CD4-positive, alpha-beta T cell treated with Interleukin-17A for 4 hours (primary cell): ENCODE results near the gene GLTP.
A peak's percentile ranks its signal among the peaks of the same experiment; 100 is the strongest.
"Not testable (repeated sequence)": the region's sequence is repeated elsewhere in the genome, so short reads cannot be mapped to it uniquely, and the experiment has no call there.

Source experiments
- DNase-seq: peaks from one replicate; pipeline ENCODE4 v3.0.0-alpha.2; 2020; ENCODE audit warnings: mixed read lengths

Gene GLTP

DNA sequence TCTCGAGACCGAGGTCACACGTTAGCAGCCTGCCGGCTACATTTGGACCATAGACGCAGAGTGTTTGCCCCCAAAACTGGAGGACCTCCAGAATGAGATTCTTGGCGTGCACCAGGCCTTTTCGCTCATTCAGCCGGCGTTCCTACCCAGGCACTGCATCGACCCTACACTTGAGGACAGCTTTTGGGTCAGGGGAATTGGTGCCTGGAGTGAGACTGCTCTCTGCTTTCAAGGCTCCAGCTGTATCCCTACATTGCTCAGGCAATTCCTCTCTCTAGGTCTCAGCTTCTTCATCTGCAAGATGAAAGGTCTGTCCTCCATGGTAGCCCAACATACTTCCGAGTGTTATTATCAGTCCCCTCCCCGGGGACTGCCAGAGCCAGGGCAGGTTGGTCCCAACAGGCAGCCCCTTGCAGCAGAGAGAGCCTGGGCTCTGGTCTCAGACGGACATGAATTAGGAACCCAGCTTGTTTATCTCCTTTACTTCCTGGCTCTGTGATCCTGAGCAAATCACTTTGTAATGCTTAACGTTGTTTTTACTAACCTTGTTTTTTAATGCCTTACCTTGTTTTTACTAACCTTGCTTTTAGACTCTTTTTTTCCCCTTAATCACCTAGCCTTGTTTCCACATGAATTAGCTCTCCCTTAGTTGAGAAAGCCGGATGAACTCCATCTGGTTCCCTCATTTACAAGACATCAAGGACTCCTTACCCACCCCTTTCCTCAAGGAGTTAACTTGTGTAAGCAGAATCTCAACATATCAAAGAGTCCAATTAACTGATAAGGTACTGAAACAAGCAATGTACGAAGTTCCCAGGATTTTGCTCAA, 20.6 kb upstream of the GLTP start:
- no peak for DNase-seq

DNA sequence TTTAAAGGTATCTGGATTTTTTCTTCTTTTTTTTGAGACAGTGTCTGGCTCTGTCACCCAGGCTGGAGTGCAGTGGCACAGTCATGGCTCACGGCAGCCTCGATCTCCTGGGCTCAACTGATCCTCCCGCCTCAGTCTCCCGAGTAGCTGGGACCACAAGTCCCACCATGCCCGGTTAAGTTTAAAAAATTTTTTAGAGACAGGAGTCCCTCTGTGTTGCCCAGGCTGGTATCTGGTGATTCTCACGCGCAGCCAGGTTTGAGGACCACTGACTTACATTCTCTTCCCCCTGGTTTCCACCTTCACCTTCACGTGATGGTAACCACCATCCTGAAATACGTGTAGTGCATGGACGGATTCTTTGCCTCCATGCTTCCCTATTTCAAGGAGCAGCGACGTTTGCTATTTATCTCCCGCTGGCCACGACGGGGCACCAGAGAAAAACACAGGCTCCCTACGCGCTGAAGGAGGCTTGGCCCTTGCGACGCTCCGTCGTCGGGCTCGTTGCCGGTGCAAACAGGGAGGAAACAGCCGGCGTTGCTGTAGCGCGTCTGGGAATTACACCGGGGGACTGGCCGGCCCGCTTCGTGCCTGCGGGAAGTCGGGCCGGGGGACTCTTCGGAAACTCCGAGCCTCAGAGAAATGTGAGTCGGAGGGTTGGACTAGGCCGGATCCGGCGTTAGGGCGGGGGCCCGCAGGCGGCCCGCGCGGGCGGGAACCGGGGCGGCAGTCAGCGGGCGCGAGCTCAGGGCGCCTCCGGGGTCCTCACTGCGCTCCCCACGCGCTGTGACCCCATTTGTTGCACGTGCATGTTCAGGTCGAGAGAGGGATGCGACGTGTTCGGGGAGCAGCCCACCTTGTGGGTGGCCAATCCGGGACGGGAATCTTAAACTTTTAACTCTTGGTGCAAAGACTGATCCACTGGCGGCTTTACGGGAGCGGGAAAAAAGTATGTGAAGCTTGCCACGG, 19.7 kb upstream of the GLTP start, which contains the start of gene TCHP:
Gene TCHP (plus strand): TSS at position 492 of the 969 bp plus-strand sequence. CDS start 2,753 bp downstream, outside the sequence.
- DNase-seq, result peak; percentile 84

DNA sequence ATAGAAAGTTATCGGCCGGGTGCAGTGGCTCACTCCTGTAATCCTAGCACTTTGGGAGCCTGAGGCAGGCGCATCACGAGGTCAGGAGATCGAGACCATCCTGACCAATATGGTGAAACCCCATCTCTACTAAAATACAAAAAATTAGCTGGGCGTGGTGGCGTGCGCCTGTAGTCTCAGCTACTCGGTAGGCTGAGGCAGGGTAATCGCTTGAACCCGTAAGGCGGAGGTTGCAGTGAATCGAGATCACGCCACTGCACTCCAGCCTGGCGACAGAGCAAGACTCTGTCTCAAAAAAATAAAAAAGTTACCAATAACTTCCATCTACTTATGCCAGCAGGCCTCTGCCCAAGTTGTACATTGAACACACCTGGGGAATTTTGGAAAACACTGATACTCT, 19.0 kb upstream of the GLTP start:
- DNase-seq, result not testable (repeated sequence)

DNA sequence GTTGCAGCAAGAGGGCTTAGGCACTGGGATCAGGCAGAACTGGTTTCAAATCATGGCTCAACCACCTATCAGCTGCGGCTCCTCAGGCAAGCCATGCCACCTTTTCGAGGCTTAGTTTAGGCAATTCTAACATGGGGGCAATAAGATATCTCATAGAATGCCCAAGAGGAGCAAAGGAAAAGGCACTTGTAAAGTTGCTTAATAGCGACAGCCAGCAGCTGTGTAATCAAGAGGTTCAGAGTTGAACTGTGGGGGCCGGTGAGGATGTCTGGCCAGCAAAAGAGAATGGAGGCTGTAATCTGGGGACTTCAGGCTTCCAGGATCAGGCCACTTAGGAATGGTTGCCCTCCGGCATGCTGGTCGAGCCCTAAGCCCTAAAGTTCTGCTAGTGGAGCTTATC, 16.7 kb upstream of the GLTP start:
- DNase-seq, result no peak

DNA sequence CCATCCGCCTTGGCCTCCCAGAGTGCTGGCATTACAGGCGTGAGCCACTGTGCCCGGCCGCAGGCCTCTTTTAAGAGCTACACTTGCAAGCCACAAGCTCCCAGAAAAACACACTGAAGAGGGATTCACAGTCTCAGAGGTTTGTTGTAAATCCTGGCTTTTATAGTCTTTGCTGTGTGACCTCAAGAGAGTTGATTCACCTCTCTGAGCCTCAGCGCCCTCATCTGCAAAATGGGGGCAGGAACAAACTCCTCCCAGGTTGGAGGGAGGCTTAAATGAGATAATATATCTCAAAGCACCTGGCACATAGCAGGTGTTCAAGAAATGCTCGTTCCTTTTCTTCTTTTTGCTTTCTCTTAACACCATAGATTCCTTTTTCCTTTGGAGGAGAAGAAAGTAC, 15.8 kb upstream of the GLTP start:
- no peak for DNase-seq

DNA sequence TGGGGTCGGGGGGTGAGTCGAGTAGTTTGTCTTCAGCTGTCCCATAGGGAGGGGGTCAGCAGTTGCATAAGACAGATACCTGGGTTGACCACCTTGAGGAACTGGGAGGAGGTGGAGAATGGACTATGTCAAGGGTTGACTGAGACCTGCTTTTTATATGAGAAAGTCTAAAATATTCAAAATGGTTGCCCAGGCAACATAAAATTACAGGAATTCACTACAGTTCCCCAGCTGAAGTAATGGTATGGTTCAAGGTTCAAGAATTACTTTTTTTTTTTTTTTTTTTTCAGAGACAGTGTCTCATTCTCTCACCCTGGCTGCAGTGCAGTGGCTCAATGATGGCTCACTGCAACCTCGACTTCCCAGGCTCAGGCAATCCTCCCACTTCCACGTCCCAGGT, 14.6 kb upstream of the GLTP start:
- no peak for DNase-seq

DNA sequence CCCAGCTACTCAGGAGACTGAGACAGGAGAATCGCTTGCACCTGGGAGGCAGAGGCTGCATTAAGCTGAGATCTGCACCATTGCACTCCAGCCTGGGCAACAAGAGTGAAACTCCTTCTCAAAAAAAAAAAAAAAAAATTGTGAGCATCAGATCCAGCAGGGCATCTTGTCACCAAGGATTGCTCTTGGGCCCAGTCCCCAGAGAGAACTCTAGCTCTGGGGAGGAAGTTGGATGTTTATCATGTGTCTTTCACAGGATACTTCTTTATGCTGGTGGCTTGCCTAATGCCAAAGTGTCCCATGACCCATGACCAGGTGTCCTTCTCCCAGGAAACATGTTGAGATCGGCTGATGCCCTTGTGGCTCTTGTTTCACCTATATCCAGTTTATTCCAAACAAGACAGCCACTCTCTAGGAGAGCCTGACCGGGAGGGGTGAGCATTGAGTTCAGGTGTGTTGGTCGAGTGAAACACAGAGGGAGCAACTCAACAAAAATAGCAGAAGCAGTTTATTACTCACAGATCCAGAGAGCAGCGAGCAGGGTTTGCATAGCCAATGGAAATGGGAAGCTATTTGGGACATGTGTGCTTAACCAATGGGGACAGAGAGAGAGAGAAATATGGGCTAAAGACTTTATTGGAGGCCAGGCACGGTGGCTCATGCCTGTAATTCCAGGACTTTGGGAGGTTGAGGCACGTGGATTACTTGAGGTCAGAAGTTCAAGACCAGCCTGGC, 13.1 kb upstream of the GLTP start:
- no peak for DNase-seq

DNA sequence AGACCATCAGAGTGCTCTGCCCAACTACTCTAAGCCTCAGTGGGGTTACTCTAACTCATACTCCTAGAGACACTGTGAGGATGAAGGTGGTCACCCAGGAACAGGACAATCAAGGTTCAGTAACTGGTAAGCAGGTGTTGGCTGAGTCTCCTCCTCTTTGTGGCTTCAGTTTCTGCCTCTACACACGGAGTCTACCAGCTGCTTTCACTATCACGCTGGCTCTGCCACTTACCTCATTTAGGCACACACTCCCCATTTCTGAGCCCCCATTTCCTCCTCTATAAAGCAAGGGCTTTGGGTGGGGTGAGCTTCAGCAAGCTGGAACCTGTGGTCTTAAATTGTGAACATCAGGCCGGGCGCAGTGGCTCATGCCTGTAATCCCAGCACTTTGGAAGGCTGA, 12.4 kb upstream of the GLTP start:
- no peak for DNase-seq

DNA sequence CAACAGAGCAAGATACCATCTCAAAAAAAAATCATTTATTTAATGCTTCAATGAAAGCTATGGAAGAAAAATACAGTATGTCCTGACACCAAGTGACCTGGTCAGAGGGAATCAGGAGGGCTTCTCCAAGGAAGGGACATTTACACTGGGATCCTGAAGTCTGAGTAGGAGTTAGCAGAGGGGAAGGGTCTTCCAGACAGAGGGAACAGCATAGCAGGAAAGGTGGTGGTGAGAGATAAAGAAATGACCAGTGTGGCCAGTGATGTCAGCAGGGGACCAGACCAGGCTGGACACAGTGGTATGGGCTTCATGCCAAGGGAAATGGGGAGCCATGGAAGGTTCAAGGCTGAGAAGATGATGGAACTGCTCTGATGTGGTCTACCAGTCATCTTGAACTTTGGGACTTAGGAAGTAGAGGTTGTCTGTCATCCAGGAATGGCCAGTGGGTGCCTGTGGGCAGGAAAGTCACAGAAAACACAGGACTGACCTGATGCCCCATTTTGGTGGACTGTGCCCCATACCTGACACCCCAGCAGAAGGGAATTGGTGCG, 11.9 kb upstream of the GLTP start:
- DNase-seq, result no peak

DNA sequence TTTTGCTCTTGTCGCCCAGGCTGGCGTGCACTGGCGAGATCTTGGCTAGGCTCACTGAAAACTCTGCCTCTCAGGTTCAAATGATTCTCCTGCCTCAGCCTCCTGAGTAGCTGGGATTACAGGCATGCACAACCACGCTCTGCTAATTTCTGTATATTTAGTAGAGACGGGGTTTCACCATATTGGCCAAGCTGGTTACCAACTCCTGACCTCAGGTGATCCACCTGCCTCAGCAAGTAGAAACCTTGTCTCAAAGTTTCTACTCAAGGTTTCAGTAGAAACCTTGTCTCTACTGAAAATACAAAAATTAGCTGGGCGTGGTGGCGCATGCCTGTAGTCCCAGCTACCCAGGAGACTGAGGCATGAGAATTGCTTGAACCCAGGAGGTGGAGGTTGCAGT, 11.4 kb upstream of the GLTP start:
- DNase-seq, result not testable (repeated sequence)

DNA sequence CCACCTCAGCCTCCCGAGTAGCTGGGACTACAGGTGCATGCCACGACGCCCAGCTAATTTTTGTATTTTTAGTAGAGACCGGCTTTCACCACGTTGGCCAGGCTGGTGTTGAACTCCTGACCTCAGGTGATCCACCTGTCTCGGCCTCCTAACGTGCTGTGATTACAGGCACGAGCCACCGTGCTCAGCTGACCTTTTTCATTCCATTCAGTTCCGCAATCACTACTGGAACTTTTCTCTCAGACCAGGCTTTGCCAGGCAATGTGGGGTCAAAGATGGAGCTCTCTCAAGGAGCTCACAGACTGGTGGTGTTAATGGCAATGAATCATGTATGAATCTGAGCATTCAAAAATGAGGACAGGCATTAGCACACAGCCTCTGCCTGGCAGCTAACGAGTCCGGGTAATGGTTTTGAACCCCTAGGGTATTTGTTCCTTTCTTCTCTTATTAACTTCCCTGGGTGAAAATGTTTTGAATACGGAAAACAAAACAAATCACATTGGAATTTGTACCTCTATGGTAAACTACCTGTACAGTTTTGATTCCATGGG, 10.4 kb upstream of the GLTP start:
- DNase-seq, result no peak

DNA sequence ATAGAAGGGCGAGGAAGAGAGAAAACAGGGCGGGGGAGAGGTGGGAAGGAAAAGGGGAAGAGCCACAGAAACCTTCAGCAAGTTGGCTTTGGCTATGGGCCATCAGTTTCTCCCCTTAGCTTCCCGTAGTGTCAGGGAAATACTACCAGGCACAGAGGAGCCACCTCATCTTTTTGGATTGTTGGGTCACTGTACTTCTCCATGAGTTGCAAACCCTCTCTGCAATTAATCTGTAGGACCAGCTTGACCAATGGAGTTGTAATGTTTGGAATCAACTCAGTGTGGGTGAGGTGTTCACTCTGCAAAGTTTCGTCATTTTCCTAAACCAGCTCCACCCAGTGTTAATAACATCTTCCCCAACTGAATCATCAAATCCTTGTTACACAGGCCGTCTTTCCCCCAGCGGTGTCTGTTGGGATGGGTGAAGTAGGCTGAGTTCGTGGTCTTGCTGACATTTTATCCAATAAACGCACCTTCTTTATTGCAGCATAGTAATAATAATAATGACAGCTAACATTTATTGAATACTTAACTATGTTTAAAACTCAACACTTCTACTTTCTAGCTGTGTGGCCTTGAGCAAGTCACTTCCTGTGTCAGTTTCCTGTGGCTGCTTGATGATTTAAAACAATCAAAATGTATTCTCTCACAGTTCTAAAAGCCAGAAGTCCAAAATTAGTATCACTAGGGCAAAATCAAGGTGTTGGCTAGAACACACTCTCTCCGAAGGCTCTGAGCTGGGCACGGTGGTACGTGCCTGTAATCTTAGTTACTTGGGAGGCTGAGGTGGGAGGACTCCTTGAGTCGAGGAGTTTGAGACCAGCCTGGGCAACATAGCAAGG, 8.1 kb upstream of the GLTP start:
- peak; percentile 39 for DNase-seq

DNA sequence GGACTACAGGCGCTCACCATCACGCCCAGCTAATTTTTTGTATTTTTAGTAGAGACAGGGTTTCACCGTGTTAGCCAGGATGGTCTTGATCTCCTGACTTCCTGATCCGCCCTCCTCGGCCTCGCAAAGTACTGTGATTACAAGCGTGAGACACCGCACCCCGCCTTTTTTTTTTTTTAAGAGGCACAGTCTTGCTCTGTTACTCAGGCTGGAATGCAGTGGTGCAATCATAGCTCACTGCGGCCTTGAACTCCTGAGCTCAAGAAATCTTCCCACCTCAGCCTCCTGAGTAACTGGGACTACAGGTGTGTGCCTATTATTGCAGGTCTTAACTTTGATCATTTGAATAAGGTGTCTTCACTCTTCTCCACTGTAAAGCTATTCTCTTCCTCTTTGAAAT, 5.3 kb upstream of the GLTP start:
- no peak for DNase-seq

DNA sequence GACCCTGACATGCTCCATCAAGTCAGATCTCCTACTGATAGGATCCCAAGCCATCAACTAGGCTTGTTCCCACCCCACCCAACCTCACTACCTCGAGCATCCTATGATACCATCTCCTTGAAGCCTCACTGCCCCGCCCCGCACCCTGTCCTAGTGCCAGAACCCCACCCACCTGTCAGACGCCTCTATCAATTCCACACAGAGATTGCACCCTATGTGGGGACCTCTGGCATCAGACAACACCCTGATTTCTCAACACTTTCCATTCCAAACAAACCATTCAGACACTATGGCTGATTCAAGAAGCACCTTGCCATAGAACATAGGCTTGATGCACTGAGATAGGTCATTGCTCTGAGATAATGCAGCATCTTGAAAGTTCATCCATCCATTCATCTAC, 3.1 kb upstream of the GLTP start:
- no peak for DNase-seq

DNA sequence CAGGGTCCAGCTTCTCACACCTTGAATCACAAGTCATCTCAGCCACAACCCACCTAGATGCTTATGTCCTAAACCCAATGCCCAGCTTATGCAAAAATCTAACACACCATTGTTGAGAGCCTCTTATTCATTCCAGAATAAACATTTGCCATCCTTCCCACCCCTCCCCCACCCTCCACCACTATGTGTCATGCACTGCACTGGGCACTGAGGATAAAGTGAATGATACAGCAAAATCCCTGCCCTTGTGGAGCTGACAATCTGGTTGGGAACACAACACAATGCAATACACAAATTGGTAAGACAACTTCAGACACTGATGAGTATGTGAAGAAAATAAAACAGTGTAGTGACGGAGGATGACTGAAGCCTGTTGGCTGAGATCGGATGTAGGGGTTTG, 1.4 kb upstream of the GLTP start:
- DNase-seq, result no peak

DNA sequence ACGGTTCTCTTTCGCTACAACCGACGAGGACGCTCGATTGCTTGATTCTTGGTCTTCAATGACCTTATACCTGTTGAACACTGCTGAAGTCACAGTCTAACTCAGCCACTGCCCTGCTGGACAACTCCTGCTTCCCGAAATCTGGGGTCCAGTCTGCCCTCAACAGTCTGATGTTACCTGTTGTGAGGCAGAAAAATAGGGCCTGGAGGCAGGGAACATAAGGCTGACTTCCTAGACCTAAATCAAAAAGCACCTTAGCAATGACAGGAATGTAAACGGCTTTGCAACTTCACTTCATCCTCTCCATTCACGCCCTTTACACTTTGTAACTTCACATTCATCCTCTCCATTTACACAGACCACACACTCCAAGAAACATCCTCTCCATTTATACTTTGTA, 597 bp upstream of the GLTP start:
- DNase-seq, result no peak

DNA sequence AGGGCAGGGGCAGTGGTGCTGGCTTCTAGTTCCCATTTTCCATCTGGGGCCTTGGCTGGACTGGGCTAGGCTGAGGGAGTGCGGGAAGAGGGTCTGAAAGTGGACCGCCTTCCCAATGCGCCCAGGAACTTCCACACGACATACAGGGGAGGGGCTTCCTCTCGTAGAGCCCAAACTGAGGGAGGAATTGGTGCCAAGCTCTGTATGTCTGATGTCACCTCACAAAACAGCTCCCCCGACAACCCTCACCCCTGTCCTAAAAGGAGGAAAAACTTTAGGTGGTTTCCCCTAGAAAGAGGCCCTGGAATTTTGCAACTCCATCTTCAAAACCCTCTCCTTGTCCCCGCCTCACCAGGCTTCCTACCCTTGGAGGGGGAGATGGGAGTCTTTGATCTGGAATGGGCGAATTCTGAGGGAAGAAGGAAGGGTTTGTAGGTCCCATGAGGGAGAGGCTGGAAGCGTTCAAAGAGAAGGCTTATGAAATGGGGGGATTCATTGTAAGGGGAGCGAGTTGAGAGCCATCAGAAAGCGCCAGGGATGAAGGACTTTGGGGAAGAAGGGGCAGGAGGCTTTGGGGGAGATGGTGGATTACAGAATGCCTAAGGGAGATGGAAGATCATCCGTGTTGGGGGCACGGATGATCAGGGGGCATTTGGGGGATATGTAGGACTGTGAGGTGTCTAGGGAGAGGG, 844 bp downstream of the GLTP start:
- DNase-seq, result peak; percentile 26

DNA sequence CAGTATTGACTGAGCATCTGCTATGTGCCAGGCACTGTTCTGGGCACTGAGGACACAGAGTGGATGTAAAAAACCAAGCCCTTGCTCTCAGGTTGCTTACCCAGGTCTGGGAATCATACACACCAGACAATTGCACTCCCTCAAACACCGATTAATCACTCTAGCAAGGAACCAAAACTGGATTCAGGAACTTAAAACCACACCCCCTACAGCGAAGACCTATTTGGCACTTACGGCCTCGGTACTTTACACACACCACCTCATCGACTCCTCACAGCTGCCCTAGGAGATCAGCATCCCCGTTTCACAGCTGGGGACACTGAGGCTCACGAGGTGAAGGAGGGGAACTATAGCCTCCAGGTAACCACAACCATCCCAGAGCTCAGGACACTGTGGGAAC, 1.6 kb downstream of the GLTP start:
- no peak for DNase-seq

DNA sequence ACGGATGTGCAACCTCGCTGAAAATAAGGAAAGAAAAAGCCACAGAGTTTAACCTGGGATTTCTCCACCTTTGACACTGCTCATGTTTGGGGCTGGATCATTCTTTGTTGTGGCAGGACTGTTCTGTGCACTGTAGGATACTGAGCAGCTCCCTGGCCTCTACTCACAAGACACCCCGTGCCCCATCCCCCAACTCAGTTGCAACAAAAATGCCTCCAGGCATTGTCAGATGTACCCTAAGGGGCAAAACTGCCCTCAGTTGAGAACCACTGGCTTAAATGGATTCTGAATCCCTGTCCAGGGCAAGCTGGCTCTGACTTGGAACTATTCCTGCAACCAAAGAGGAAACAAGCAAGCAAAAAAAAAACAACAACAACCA, 2.1 kb downstream of the GLTP start:
- no peak for DNase-seq

DNA sequence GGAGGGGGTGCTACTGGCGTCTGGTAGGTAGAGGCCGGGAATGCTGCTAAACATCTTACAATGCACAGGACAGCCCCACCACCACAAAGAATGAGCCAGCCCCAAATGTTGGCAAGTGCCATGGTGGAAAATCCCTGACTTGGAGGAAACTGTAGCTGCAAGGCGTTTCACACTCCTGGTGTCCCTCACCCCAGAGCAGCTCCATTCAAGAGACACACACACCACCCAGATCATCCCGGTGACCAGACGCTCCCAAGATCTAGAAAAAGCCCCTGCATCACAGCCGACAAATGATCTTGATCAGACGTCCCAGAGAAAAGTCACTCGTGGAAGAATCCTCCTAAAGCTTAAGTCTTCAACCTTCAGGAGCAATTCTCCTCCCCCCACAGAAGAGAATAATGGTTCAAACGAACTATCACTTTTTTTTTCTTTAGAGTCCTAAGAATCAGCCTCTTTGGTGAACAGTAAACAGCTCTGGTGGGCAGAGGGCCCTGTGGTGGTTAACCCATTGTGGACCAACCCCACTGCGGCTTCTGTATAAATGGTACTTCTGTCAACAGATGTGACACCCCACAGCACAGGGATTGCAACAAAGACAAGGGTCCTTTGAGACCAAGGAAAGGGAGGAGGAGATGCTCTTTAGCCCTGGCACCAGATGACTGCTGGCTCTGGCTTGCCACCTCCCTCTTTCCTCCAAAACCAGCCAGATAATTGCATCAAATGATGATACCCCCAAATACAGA, 2.7 kb downstream of the GLTP start:
- DNase-seq, result no peak
